Activated CD8-positive, alpha-beta memory T cell treated with anti-CD3 and anti-CD28 coated beads for 48 hours (primary cell): ENCODE measurements around the gene FBXO44.
"Not testable (repeated sequence)": the region's sequence is repeated elsewhere in the genome, so short reads cannot be mapped to it uniquely, and the experiment has no call there.

Experiments
- DNase-seq, 3 experiments: peaks; one replicate each; pipeline ENCODE4 v3.0.0-alpha.2; 2020; ENCODE audit warnings: low read depth in 2 of 3, low spot score in 2 of 3

The FBXO44 gene

DNA sequence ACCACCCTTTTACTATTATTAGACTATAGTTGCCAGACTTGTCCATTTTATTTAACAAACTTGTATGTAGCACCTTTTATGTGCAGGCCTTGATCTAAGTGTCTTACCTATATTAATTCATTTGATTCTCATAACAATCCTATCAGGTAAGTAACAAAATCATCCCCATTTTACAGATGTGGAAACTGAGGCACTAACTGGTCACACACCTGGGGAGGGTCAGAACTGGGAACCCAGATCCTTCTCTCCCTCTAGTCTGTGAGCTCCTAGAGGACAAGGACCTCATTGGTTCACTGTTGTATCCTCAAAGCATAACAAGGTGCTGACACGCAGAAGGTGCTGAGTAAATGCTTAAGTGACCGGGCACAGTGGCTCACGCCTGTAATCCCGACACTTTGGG, 15.3 kb upstream of the FBXO44 start:
- DNase-seq, result no peak

DNA sequence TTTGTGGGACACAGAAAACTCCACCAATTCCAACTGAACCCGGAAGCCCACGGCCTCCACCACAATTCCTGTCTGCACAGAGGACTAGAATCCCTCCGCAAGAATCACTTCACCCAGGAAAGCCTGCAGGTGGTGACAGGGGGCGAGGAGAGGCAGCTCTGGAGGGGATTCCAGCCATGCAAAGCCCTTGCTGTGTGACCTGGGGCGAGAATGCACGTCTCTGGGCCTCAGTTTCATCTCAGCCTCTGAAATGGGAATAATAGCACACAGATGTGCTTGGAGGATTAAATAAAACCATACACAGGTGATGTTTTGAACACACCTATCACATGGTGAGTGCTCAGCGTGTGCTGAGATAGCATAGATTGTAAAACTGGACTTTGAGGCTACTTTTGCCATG, 14.6 kb upstream of the FBXO44 start:
- DNase-seq, result no peak

DNA sequence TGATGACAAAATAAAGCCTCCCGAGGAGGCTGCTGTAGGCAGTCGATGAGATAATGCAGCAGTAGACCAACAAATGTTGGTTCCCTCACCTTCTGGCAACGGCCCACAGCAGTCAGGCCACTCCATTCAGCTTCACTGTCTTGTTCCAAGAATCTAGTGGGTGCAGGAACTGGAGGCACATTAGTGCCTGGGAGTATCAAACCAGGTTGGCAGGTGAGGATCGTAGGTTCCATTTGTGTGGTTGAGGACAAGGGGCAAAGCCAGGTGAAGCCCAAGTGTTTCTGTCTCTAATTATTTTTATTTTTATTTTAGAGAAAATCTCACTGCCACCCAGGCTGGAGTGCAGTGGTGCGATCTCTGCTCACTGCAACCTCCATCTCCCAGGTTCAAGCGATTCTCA, 13.7 kb upstream of the FBXO44 start:
- no peak for DNase-seq

DNA sequence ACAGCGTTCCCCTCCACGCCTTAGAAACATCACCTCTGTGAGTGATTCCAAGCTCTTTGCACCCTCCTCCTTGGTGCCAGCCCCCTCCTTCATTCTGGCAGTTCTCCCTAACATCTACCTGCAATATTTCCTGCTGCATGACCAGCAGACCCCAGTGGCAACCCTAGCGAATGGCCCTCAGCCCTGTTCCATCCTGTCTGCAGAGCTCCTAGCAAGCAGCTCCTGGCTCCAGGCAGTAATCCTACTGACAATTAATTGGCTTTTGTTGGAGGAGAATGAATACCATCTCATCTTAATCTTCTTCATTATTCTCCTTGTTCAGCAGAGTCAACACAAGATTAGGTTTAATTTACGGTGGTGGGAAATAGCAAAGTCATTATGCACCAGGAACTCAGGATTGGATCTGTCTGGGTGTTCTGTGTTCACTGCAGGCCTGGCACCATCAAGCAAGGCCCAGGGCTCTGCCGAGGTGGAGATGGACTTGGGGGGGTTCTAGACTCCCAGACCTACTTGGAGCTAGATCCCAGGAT, 12.8 kb upstream of the FBXO44 start:
- no peak for DNase-seq

DNA sequence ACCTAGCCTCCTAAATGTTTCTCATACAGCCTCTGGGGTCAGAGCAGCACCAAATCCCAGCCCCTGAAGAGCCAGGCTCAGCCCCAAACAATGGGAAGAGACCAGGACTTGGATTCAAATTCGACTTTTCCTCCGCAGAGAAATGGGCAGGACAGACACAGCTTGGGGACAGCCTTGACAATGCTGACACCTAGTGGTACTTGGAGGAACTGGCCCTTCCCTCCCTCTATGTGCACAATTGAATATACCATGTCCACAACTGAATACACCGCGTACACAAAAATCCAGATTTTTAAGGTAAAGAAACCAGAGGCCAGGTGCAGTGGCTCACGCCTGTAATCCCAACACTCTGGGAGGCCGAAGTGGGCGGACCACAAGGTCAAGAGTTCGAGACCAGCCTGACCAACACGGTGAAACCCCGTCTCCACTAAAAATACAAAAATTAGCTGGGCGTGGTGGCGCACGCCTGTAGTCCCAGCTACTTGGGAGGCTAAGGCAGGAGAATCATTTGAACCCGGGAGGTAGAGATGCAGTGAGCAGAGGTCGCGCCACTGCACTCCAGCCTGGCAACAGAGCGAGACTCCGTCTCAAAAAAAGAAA, 12.2 kb upstream of the FBXO44 start:
- not testable (repeated sequence) for DNase-seq

DNA sequence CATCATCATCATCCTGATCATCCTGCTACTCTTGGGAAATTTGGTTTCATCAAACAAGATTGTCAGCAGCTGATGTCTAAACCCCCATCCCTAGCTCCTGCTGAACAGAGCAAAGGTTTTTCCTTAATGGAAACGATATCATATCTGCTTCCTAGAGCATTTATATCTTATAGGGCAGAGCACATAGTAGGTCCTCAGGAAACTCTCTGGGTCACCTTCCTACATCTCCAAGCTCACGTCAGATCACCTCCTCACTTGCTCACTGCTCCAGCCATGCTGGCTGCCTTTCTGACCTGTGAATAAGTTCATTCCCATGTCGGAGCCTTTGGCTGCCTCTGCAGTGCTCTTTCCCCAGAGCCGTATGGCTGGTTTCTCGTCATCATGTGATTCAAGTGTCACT, 10.9 kb upstream of the FBXO44 start:
- DNase-seq, result no peak

DNA sequence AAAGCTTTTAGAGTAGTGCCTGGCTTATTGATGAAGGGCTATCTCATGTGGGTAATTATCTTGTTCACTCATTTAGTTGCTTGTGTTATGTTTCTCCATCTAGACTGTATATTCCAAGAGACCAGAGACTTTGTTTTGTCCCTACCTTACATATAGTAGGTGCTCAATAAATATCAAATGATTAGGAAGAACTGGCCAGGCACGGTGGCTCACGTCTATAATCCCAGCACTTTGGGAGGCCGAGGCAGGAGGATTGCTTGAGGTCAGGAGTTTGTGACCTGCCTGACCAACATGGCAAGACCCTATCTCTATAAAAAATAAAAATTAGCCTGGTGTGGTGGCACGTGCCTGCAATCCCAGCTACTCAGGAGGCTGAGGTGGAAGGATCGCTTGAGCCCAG, 9.4 kb upstream of the FBXO44 start:
- no peak for DNase-seq

DNA sequence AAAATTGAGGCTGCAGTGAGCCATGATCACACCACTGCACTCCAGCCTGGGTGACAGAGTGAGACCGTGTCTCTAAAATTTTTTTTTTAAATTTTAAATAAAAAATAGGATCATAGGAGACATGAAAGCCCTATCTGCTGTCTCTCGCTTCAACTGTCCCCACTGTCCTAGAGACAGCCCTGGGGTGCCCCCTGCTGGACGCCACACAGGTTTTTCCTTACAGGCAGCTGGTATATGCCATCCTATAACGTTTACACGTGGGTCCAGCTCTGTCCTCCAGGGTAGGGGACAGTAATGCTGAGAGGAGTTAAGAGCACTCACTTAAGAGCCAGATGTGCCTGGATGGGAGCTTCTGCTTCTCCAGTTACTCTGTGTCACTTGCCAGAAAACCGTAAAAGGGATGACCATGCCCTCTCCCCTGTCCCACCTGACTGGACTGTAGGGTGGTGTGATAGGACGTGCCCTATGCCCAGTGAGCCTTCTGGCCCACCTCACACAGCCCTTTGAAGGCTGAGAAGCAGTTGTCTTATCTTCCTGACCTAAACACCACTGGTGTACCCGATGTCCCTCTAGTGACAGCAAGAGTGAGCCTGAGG, 8.9 kb upstream of the FBXO44 start:
- peak; percentile 54 to 70 (median 68) for DNase-seq

DNA sequence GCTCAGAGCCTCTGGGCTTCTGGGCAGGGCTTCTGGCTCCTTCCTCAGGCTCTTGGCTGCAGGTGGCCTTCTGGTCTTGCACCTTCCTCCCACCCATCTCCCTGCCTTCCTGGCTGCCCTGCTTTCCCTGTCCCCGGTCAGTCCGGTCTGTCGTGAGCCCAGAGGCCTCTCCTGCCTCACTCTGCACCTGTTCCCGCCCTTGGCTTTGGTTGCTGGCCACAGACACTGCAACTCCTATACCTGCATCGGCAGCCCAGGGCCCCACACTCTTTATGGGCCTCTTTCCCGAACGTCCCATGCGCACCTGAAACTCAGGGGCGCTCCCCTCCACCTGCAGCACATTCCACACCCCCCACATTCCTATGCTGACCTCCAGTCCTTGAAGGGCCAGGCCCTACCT, 8.4 kb upstream of the FBXO44 start:
- no peak for DNase-seq

DNA sequence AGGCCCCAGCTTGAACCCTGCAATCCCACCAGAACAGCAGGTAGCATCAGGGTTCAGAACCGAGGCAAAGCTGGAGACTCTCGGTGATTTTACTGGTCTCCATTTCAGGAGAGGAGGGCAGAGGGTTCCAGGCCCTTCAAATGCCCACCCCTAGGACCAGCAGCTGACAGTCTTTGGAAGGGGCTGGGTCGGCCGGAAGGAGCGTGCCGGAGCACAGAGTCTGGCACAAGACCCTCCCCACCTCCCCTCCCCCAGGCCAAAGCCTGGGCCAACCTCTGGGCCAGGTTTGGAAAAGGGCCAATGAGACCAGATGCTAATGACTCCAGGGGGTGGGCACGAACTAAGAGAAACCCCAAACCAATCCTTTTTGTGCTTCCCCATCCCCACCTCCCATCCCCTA, 7.3 kb upstream of the FBXO44 start:
- no peak for DNase-seq

DNA sequence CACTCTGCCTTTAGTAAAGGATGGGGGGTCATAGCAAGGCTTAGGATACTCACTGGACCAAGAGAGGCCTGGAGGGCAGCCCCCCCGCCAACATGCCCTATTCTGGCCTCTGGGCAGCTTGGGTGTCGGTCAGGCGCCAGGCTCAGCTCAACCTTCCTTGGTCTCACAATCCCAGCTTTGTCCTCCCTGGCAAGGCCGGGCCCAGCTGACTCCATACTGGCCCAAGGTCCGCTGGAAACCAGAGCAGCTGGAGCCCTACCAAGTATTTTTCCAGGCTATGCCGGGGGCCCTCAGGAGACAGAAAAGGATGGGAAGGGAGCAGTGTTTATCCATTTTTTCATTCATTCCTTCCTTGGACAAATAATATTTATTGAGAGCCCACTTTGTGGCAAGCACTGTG, 6.6 kb upstream of the FBXO44 start:
- DNase-seq, result no peak

DNA sequence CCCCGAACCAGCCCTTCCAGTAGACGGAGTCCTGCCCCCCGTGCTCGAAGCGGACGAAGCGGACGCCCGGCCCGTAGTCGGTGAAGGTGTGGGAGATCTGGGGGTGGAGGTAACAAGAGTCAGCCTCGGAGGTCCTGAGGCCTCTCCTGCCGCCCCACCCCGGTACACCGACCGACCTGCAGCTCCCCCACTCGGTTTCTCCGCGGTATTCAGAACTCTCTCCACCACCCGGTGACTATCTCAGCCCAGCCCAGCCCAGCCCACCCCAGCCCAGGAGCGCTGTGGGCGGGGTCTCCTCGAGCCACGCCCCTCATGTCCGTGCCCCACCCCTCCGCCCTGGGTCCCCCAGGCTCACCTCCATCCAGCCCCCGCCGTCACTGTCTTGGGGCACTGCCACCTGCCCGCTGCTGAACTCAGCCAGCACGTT, 5.9 kb upstream of the FBXO44 start:
- no peak for DNase-seq

DNA sequence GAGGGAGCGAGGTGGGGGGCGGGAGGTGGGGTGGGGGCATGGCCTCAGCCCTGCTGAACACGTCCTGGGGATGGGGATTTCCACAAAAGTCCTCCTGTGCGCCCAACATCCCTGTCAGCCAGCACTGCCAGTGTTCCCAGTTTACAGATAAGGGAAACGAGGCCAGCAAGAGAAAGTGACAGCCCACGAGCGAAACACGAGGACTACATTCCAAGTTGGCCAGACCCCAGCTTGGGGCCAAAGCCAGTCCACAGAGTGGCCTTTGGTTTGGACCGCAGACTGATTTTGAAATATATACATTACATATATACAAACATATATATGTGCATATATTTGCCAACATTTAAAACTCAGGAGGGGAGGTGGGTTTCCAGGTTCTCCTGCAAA, 5.4 kb upstream of the FBXO44 start:
- no peak for DNase-seq

DNA sequence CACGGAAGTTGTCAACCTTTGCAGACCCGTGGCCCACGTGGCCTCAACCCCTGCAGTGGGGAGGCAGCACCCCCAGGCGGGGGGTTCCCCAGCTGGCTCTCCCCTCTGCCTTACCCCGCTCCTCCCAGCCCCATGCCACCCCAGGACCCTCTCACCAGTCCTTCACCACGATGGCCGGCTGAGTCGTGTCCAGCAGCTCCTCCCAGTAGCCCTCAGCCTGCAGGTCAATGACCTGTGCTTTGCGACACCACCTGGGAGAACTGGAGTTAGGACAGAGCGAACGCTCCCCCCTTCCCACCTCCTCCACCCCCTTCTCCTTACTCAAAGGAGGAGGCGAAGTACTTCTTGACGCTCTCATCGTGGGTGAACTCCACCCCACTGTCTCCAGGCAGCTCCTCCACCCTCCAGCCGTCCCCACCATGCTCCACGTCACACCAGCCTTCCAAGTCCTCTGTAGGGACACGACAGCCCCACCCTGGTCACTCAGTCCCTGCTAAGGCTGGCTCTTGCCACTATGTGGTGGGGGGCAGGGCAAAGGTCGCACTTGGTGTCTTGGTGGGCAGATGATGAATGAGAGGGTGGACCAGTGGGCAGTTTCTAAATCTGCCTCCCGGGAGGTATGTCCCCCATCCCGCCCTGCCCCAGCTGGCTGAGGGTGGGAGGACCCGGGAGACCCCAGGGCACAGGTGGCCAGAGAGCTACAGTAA, 4.9 kb upstream of the FBXO44 start:
- no peak for DNase-seq

DNA sequence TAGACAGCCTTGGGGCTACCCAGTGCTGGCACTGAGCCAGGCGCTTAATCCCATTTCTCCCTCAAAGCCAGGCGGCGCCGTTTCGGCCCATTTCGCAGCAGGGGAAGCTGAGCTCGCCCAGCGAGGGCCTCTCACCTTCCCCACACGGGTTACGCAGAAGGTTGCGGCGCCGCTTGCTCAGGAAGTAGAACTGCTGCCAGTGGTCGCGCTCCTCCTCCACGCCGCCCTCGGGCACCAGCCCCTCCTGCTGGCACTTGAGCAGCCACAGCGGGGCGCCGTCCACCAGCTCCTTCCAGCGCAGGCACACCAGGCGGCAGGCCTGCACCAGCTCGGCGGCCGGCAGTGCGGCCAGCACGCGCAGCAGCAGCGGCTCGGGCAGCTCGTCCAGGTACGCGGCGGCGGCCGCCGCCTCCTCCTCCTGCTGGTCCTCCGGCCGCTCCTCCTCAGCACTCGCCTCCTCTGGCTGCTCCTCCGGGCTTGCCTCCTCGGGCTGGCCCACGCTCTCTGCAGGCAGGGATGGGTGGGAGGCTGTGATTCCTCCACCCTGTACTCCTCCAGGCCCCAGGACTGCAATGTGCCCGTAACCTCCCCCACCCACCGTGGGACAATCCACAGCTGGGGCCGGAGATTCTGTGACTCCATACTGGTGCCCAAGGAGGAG, 4.2 kb upstream of the FBXO44 start:
- DNase-seq, result peak; percentile 51 to 70 (median 66)

DNA sequence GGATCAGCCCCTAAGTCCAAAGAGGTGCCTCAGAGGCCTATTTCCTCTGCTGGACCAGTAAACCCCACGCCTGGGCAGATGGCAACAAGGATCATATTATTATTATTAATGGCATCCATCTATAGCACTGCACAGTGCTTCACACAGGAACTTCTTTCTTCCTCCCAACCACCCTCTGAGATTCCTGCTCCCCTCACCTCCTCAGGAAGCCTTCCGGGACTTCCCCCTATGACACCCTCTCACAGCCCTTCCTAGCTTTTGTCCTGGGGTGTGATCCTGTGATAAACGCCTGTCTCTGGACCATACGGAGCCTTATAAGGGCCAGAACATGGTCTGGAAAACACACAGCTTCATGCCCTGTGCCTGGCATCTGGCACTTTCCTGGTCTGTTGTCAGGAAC, 3.7 kb upstream of the FBXO44 start:
- no peak for DNase-seq

DNA sequence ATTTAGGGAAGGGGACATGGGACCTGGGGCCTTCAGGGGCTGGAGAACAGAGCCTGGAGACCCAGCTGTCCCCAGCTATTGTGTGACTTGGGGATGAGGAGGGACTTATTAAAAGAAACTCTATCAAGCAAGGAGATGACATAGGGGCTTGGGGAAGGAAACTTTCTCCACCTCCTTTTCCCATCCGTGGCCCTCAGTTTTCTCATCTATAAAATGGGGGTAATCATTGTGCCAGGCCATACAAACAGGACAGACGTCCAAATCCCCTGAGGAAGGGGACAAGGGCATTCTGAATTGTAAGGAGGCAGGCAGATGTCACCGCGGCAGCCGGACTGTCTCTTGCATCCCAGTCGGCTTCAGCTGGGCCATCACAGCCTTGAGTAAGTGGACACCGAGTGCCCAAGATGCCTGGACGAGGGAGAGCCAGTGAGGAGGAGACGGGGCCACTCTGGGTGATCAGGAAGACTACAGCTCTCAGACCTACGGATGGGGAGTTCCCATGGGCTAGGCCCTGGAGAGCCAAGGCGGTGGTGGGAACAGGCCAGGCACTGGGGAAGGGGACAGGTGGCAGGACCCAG, 2.4 kb upstream of the FBXO44 start:
- DNase-seq, result no peak

DNA sequence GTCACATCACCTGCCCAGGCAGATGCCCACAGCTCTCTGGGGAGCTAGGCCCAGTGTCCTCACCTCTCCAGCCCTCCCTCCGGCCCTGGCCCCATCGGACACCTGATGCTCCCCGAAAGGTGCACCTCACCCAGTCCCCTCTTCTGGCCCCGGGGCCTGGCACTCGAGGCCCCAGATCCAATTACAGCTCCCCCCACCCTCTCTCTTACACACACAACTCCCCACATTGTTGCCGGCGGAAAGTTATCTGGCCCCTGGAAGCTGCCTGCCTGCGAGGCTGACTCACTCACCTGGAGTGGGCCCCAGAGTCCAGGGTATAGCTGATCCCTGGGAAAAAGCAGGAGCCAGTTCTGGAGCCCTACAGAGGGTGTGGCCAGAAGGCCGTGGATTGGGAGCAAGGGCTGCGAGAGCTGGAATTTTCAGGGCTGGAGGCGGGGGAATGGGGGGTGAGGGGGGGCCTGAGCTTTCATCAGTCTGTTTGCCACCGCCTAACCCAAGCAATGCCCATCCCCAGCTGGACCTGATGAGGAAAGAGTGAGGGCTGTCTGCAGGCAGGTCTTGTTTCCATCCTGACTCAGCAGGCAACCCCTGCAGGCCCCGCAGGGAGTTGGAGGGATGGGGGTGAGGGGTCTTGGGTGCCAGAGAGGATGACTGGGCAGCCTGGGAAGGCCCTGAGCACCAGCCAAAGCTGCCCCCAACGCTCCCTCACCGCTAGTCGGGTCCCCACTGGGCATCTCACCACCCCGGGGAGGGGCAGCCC, 1.4 kb upstream of the FBXO44 start:
- no peak for DNase-seq

DNA sequence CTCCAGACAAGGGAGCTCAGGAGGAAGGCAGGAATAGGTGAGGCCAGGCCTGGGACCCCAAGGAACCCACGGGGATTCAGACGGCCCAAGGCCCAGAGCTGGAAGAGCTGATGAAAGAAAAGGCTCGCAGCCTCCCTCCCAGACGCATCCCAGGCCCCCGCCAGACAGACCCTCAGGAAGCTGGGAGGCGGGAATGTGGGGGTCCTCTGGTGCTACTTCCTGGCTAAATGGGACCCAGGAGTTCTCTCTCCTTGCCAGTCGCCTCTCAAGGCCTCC, 878 bp upstream of the FBXO44 start:
- DNase-seq, result no peak

DNA sequence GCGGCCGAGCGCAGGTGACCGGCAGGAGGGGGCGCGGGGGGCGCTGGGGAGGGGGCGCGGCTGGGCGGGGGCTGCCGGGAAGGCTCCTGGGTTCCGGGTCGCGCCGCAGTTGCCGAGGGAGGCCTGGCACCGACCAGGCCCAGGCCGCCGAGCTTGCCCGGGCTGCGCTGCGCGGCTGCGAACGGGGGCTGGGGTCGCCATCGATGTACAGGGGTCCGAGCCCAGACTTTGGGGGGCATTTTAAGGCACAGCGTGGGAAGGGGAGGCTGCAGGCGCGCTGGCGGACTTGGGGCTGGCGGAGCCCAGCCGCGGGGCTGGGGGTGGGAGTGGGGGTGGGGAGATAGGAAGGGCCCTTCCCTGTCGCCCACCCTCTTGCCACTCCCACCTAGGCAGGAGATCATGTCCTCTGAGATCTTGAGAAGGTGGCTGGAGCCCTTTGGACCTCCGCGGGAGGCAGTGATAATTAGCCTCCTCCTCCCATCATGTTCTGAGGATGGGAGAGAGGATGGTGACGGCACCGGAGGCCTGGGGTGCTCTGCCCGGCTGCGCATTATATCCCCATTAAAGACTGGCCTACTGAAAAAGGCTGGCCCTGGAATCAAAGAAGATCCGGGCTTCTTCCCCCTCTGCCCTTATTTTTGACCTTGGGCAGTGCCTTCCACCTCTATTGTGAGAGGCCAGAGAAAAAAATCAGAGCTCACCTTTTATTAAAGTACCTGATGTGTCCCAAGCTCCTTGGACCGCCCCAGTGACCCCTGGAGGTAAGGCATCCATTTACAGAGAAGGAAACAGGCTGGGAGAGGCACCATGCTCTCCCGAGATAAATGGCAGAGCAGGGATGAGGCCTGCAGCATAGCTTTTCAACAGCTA, 497 bp downstream of the FBXO44 start:
- no peak for DNase-seq
